ENCODE data around the gene CHST8.

DNA sequence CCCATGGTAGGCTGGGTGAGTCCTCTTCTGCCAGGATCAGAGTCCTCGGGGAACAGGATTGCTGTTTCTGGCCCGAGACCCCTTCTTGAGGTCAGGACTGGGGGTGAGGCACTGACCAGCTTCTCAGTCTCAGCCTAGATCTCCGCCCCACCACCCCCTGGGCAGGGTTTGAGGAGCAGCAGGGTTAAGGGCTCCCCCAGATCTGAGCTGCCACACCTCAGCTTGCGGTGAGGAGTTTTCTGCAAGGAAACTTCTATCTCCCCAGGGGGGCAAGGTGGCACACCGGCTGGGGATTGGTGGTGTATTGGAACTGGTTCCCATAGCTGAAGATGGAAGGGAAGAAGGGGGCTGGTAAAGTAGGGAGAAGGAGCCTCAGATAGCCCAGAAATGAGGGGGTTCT lies 19.5 kb downstream of the CHST8 start:
- TF ChIP-seq, protein P1, sequence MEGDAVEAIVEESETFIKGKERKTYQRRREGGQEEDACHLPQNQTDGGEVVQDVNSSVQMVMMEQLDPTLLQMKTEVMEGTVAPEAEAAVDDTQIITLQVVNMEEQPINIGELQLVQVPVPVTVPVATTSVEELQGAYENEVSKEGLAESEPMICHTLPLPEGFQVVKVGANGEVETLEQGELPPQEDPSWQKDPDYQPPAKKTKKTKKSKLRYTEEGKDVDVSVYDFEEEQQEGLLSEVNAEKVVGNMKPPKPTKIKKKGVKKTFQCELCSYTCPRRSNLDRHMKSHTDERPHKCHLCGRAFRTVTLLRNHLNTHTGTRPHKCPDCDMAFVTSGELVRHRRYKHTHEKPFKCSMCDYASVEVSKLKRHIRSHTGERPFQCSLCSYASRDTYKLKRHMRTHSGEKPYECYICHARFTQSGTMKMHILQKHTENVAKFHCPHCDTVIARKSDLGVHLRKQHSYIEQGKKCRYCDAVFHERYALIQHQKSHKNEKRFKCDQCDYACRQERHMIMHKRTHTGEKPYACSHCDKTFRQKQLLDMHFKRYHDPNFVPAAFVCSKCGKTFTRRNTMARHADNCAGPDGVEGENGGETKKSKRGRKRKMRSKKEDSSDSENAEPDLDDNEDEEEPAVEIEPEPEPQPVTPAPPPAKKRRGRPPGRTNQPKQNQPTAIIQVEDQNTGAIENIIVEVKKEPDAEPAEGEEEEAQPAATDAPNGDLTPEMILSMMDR (conservative IDR thresholded peaks at IDR 0.05), result no peak
- TF ChIP-seq EZH2 (IDR thresholded peaks at IDR 0.05; ENCODE audit: low read depth), result no peak
